ENCODE data around the gene DMRTC2. TPM values are rescaled to one million over a fixed set of nuclear protein-coding genes. Genes with fewer than 3 reads are reported as not detected.
A peak's percentile ranks its signal among the peaks of the same experiment; 100 is the strongest.

The DMRTC2 gene
- total and polyA plus RNA-seq, 2 of the 13 experiments (the other 11 are each of a cell fraction or from before 2014, with no cell fraction given): not detected

DNA sequence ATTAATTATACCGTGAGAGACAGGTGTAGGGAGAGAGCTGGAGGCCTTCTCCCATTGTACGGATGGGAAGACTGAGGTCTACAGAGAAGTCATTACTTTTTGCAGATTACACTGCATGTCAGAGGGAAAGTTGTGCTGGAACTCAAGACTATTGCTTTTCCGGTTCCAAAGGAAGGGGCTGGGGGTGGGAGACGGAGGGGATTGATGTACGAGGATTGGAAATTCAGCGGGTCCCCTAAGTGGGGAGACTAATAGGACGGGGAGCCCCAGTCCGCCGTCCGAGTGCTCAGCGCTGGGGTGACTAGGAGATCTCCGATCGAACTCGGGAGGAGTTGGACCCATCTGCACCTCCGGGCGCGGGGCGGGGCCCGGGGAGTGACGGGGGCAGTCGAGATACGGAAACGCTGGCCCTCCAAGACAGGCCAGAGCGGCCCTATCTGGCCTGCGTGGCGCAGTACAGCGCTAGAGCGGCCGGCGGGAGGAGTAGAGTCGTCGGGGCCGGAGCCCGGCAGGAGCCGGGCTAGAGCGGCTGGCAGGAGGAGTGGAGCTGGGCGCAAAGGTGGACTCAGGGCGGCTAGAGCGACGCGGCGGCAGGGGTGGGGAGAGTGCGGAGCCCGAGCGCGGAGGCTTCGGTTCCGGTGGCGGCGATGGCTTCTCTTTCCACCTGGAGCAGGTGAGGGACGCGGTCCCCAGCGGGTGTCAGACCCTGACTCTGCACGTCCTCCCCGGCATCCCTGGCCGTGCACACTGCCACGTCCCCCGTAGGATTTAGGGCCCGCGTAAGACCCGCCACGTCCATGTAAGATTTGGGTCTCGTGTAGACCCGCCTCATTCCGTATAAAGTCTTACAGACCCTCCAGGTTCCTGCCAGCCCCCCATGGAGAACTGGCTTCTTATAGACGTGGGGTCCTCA, 39.2 kb downstream of the DMRTC2 start (continued):
- TF ChIP-seq, protein P1, sequence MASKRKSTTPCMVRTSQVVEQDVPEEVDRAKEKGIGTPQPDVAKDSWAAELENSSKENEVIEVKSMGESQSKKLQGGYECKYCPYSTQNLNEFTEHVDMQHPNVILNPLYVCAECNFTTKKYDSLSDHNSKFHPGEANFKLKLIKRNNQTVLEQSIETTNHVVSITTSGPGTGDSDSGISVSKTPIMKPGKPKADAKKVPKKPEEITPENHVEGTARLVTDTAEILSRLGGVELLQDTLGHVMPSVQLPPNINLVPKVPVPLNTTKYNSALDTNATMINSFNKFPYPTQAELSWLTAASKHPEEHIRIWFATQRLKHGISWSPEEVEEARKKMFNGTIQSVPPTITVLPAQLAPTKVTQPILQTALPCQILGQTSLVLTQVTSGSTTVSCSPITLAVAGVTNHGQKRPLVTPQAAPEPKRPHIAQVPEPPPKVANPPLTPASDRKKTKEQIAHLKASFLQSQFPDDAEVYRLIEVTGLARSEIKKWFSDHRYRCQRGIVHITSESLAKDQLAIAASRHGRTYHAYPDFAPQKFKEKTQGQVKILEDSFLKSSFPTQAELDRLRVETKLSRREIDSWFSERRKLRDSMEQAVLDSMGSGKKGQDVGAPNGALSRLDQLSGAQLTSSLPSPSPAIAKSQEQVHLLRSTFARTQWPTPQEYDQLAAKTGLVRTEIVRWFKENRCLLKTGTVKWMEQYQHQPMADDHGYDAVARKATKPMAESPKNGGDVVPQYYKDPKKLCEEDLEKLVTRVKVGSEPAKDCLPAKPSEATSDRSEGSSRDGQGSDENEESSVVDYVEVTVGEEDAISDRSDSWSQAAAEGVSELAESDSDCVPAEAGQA (IDR thresholded peaks at IDR 0.05; ENCODE audit: low read depth): peak; percentile 75
- TF ChIP-seq, protein P1 (CRISPR knock-in tag; IDR thresholded peaks at IDR 0.05; ENCODE audit: borderline replicate concordance): no peak; the same call in 1 of the 2 replicates
- peak; percentile 55 to 74; a peak in 3 of 4 replicates for TF ChIP-seq POLR2A (IDR thresholded peaks at IDR 0.05; ENCODE audit: insufficient read depth in 1 of 2, low read depth in 2 of 2, low read length in 2 of 2)
- TF ChIP-seq, protein P2, sequence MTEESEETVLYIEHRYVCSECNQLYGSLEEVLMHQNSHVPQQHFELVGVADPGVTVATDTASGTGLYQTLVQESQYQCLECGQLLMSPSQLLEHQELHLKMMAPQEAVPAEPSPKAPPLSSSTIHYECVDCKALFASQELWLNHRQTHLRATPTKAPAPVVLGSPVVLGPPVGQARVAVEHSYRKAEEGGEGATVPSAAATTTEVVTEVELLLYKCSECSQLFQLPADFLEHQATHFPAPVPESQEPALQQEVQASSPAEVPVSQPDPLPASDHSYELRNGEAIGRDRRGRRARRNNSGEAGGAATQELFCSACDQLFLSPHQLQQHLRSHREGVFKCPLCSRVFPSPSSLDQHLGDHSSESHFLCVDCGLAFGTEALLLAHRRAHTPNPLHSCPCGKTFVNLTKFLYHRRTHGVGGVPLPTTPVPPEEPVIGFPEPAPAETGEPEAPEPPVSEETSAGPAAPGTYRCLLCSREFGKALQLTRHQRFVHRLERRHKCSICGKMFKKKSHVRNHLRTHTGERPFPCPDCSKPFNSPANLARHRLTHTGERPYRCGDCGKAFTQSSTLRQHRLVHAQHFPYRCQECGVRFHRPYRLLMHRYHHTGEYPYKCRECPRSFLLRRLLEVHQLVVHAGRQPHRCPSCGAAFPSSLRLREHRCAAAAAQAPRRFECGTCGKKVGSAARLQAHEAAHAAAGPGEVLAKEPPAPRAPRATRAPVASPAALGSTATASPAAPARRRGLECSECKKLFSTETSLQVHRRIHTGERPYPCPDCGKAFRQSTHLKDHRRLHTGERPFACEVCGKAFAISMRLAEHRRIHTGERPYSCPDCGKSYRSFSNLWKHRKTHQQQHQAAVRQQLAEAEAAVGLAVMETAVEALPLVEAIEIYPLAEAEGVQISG (CRISPR knock-in tag; IDR thresholded peaks at IDR 0.05): peak; percentile 100
- TF ChIP-seq IKZF5 (CRISPR knock-in tag; IDR thresholded peaks at IDR 0.05): peak; percentile 85
- TF ChIP-seq RFXAP (CRISPR knock-in tag; IDR thresholded peaks at IDR 0.05; ENCODE audit: borderline replicate concordance): no peak
- TF ChIP-seq GABPB1 (CRISPR knock-in tag; IDR thresholded peaks at IDR 0.05): peak; percentile 95
- TF ChIP-seq MYPOP (CRISPR knock-in tag; IDR thresholded peaks at IDR 0.05): peak; percentile 98
- TF ChIP-seq, protein P3, sequence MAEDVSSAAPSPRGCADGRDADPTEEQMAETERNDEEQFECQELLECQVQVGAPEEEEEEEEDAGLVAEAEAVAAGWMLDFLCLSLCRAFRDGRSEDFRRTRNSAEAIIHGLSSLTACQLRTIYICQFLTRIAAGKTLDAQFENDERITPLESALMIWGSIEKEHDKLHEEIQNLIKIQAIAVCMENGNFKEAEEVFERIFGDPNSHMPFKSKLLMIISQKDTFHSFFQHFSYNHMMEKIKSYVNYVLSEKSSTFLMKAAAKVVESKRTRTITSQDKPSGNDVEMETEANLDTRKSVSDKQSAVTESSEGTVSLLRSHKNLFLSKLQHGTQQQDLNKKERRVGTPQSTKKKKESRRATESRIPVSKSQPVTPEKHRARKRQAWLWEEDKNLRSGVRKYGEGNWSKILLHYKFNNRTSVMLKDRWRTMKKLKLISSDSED (CRISPR knock-in tag; IDR thresholded peaks at IDR 0.05): no peak
- TF ChIP-seq, protein P4, sequence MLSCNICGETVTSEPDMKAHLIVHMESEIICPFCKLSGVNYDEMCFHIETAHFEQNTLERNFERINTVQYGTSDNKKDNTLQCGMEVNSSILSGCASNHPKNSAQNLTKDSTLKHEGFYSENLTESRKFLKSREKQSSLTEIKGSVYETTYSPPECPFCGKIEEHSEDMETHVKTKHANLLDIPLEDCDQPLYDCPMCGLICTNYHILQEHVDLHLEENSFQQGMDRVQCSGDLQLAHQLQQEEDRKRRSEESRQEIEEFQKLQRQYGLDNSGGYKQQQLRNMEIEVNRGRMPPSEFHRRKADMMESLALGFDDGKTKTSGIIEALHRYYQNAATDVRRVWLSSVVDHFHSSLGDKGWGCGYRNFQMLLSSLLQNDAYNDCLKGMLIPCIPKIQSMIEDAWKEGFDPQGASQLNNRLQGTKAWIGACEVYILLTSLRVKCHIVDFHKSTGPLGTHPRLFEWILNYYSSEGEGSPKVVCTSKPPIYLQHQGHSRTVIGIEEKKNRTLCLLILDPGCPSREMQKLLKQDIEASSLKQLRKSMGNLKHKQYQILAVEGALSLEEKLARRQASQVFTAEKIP (CRISPR knock-in tag; IDR thresholded peaks at IDR 0.05; ENCODE audit: borderline replicate concordance): no peak
- no peak for TF ChIP-seq HNRNPUL1 (IDR thresholded peaks at IDR 0.05; ENCODE audit: low read depth, low read length)
- TF ChIP-seq ZNF225 (CRISPR knock-in tag; IDR thresholded peaks at IDR 0.05): no peak
- TF ChIP-seq RXRA (CRISPR knock-in tag; IDR thresholded peaks at IDR 0.05): peak; percentile 71
